Stimulated activated CD4-positive, alpha-beta T cell treated with anti-CD3 and anti-CD28 coated beads, Interleukin-2, amount 100 ng/mL, for 24 hours (primary cell): ENCODE measurements around the gene WDPCP.
"Not testable (repeated sequence)": the region's sequence is repeated elsewhere in the genome, so short reads cannot be mapped to it uniquely, and the experiment has no call there.

Source experiments
- DNase-seq, 2 donors: peaks; one replicate each; pipeline ENCODE4 v3.0.0-alpha.2; 2020

WDPCP gene

DNA sequence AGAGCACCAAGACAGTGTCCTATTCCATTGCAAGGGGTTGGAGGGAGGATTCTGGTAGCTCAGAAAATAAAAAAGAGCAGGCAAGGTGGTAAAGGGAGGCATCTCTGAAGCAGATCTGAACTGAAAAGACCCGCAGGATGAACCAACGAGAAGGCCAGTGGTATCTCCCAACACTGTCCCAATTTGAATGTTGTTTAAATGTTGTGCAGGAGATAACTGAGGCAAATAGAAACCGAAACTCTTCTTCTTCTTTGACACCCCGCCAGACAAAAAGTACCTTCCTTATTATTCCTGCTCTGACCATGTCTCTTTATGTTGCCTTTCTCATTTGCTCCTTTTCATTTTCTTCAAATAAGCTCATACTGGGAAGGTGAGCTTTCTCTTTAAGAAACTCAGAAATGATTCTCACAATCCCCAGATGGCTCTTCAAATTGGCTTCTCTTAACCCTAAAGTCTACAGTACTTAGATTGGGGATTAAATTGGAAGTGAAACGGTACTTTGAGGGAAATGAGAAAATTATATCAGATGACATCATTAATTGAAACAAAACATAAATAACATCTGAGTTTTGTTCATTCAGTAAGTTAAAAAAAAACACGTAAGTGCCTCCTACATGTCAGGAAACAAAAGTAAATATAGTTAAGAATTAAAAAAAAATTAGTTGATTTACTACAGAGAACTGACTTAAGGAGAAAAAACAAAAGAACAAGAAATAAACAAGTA is 143.6 kb downstream of the WDPCP start:
- DNase-seq, result no peak

DNA sequence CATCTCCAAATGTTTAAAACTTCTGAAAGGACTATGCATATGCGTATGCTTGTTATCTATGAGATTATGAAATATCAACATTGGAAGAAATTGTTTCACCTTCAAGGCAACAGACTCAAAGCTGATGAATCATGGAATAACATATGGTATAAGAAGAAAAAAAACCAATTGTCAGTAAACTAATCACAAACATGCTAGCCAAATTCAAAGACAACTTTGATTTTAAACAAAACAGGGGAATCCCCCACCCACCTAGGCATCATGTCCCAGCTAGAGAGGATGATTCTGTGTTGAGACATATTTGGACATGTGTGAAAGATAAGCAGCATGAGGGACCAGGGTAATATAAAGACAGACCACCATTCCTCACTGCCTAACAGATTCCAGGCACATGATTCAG is 147.7 kb downstream of the WDPCP start:
- no peak for DNase-seq

DNA sequence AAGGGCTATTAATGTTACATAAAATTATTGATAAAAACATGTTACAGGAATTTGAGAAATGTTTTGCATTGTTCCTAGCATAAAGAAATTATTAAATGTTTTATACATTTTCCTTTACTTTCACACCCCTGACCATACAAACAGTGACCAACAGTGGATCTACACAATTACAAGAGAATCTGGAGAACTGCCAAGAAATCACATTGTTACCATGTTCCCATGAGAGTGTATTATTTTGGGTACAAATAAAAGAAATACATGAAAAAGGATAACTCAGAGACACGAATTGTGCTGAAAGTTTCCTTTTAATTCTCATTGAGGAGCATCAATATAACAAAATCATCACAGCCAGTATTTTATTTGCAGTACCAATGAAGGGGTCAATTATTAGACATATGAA is 150.1 kb downstream of the WDPCP start:
- no peak for DNase-seq

DNA sequence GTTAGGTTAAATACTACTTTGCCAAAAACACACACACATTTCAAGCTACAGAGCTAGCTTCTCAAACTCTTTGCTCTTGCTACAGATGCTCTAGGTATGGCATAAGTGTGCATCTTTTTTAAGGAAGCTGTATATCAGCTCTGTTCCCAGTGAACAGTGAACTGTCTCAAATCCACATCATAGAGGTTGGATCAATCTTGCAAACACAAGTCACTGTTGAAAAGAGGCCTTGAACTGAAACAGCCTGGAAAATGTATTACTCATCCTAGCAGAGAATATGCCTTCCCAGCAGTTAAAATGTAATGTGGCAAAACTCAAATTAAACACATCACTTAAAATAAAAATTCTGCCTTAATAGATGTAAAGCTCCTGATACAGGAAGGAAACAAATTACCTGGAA is 151.8 kb downstream of the WDPCP start:
- no peak for DNase-seq

DNA sequence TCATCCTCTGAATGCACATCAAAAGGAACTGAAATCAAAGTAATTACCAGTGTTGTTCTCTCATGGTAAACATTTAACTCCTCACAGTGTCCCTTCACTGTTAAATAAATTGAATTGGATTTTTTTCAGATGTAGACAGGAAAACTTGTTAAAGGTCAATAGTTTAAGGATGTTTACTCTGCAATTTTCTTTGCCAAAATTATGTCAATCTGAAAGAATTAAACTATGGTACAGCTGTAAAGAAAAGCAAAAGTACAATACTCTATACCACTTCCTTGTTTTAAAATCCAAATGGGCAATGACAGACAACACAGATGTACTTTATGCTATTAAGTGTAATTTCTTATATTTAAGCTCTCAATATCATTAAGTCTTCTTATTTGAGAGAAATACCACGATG is 153.2 kb downstream of the WDPCP start:
- no peak for DNase-seq

DNA sequence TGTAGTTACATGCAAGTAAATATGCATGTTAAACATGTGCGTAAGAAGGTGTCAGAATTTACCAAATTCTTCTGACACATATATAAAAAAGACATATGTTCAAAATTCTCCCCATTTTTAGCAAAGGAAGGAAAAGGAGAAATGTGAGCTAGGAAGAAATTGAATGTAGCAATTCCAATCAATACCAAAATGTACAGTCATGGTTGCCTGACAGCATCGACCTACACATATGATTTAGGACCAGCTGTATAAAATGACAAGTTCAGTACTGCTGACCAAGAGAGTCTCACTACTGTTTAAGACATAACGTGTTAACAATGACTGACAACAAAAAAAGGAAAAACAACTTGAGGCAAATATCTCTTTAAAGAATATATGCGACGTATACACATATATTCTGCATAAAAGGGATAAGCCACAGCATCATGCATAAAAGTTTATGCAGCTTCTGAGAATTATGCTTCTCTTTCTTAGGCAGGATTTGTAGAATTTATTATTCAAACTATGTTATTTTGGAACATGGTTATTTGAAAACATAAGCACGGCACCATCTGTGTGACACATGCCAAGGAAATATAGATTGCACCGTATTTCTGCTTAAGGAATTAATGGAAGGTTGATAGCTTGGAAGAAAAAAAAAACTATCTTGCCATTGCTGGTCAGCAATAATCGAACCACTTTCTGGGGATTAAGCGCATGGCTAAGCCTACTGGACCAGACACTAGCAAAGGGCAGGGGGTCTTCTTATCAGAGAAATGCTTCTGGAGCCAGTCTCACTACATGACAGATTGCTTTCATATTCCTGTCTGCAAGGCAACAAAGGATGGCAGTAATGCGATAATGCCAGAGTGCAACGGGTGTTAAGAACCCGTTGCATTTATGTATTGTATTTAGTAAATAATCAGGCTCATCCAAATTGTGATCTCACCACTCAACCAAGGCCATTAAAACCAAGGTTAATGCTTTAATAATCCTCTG is 154.0 kb downstream of the WDPCP start:
- no peak for DNase-seq

DNA sequence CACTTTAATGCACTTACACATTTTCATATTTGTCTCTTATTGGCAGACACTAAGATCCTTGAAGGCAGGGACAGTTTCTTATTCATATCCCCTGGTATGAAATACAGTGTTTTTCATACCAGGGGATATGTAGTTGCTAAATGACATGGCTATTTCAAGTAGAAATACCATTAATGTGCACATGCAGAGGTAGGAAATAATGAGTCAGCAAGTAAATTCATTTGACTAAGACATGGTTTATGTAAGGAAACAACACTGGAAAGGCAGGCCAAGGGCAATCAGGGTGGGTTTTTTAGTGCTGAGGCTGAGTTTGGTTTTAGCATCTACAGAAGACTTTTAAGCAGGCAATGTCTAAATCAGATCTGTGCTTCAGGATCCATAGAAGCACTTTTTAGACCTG is 155.9 kb downstream of the WDPCP start:
- DNase-seq, result no peak

DNA sequence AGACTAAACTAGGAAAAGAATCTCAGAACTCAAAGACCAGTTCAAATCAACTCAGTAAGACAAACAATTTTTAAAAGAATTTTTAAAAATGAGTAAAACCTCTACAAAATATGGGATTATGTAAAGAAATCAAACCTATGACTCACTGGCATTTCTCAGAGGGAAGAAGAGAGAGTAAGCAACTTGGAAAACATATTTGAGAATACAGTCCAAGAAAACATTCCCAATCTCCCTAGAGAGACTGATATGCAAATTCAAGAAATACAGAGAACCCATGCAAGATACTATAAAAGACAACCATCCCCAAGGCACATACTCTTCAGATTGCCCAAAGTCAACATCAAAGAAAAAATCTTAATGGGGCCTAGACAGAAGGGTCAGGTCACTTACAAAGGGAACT is 162.7 kb downstream of the WDPCP start:
- no peak for DNase-seq

DNA sequence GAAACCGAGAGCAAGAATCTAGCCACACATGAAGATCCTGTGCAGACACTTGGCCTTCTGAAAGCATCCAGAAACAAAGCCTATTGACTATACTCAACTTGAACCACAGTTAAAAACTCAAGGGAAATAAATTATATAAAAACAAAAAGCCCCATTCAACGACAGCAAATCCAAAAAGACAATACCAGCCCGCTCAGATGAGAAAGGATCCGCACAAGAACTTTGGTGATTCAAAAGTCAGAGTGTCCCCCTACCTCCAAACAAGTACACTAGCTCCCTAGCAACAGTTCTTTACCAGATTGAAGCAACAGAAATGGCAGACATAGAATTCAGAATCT is 163.2 kb downstream of the WDPCP start:
- no peak for DNase-seq

DNA sequence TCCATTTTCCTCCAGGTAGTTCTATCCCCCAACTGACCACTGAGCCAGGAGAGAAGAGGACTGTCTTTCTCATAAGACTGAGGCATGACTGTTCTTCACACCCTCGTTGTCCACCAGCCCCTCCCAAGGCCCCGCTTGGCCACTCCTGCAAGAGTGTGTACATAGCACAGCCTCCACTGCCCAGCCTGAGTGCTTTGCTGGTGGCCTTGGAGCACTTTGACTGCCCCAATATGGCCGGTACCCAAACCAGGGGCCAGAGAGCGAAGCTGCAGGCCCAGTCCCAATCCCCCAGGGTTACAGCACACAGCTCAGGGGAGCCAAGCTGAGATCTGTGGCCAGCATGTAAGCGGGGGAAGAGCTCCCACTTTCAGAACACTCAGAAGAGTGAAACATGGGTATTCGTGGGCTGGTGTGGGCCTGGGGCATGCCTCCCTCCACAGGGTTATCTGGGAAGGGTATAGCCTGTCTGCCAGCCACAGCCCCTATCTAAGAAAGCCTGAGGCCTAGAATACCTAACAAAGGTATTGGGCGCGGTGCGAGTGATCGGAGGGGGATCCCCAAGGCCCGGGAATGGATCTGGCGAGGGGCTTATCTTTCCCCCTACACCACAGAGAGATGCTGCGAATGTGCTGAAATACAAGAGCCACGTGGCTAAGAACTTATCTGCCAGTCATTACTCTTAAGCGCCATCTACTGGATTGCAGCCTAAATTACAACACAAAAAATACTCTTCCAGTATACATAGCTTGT is 163.8 kb downstream of the WDPCP start:
- DNase-seq, result no peak

DNA sequence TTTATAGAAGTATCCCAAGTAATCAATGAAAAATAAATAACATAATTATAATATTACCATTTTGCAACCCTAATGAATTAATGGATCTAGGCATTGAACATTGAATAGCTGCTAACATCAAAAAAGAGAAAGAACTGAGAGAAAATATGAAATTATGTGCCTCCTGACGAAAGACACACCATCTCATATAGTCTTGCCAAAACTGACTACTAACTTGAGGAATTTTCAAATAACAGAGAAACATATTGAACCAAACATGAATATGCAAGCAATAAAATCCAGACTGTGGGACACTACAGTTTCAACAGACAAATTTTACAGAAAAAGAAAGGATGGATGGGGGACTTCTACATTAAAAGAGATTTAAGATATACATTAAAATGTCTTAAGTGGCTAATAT is 165.7 kb downstream of the WDPCP start:
- DNase-seq, result no peak

DNA sequence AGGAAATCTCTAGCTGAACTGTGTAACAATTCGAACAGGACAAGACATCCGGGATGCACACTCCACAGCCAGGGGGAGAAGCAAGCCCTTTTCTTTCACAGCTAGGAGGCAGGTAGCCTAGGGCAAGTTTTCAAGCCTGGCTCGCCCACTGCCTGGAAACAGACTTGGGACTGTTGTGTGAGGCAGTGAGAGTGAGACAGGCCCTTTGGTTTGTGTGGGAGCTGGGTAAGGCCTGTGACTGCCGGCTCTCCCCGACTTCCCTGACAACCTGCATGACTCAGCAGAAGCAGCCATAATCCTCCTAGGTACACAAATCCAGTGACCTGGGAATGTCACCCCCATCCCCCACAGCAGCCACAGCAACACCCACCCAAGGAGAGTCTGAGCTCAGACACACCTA is 179.7 kb downstream of the WDPCP start:
- DNase-seq, result no peak

DNA sequence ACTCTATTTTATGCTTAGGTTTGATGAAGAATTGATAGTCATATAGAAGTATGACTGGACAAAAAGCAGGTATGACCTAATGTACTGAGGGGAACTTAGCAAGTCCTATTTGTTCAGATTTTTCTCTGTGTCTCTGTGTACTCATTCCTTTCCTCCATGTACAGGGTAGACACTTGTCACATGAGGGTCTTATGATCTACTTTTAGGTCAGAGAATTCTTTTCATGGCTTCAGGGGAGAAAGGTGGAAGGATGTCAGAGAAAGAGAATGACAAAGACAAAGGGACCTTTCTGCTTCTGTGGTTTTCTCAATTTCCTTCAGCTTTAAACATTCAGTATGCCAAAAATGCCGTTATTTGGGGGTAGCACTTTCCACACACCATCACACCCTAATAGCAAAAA is 181.6 kb downstream of the WDPCP start:
- DNase-seq, result no peak

DNA sequence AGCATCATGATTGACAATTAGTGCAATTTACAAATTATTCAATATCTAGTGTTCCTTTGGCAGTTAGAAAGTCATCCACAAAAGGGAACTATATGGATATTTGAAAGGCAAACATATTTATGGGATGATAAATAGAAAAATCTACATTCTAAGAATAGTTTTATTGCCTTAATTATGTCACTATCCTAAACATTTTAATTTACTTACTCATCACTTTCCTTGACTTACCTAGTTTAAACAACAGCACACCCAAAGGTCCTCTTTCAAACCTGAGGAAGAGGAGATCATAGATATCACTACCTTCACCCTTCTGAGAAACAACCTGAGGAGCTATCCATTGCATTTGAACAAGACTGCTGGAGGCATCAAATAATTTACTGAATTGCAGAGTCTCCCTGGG is 184.5 kb downstream of the WDPCP start:
- DNase-seq, result no peak

DNA sequence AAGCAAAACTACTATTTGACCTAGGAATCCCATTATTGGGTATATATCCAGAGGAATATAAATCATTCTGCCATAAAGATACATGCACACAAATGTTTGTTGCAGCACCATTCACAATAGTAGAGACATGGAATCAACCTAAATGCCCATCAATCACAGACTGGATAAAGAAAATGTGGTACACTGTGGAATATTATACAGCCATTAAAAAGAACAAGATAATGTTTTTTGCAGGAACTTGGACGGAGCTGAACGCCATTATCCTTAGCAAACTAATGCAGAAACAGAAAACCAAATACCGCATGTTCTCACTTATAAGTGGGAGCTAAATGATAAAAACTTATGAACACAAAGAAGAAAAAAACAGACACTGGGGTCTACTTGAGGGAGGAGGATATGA is 185.4 kb downstream of the WDPCP start:
- DNase-seq, result not testable (repeated sequence)

DNA sequence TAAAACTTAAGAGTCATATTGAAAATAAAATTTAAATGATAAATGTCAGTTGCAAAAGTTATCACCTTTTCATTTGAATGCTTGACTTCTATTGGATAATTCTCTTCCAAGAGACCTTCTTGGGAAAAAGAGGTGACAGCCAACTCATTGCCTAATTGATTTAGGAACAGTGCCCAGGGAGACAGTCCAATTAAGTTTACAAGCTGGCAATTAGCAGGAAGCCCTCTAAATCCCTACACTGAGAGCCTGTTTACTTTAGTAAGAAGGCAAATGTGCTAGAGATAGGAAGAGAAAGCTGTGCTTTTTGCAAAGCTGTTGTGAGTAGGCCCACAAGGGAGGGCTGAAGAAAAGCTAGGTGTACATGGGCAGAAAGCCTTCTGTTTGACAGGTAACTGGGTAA is 189.1 kb downstream of the WDPCP start:
- no peak for DNase-seq

DNA sequence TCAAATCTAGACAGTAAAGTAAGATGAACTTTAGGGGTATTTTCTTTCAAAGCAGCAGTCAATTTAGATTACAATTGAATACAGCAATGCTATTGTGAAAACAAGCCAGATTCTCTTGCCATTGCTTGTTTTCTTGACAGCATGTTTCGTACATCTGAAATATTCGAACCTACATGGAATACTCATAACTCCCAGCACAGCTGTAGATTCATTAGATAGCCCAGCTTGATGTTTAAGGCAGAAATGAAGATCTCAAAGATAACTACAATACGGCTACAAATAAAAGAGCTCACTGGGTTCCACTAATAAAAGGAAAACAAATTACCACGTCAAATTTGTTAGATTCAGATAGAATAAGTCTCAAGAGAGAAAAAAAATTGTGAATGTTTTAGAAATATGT is 208.8 kb downstream of the WDPCP start:
- DNase-seq, result no peak

DNA sequence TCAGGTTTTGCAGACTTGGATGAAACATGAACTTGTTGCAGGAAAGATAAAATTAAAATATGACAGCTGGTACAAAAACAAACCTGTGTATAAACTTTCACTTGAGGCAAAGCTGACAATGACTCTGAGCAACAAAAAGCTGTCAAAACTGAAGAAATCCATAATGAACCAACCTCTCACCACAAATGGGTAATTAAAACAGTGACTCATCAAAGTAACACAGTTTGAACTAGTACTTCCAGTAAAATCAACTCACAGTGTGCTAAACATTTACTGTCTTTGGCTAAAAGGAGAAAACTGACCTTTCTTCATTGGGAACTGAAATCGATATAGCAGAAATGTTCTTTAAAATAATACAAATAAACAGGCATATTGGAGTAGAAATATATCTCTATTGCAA is 209.7 kb downstream of the WDPCP start:
- no peak for DNase-seq

DNA sequence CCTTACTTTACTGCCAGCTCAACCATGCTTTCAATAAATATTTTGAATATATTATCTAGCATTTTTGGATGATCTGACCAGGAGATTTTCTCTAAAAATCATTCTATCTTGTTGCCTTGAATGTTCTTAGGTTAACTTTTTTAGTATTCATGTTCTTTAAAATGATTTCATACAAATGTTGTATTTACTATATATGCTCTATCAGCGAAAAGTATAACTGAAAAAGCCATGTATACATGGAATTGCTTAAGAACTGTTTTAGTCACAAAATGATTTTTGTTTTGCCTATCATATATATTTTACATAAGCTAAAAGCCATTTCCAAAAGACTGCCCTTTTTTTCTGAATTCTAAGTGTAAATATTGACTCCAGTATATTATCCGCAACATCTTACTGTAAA is 213.9 kb downstream of the WDPCP start:
- no peak for DNase-seq

DNA sequence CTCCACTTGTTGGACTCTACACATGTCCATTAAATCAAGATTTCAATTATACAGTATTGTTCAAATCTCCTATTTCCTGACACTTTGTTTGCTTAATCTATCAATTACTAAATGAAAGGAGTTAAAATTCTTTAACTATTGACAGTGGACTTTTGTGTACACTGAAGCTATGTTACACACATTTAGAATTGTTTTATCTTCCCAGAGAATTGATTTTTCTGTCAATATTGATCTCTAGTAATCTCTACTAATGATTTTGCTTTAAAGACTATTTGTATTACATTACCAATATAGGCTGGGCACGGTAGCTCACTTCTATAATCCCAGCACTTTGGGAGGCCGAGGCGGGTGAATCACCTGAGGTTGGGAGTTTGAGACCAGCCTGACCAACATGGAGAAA is 215.7 kb downstream of the WDPCP start:
- no peak for DNase-seq

DNA sequence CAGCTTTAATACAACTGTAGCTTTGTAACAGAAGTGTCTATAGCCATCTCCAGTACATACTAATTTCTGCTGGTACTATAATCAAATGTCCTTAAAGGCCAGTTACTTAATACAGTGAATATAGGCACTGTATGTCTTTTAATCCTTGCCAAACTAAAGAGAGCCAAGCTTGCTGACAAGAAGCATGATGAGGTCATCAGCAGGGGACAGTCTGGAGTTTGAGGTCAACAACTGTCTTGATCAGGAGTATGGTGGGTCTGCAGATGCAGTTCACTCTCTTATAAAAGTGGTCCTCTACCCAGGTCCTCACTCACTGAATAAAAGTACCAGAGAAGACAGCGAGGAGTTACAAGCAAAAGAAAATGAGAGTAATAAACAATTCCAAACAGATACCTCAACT is 219.1 kb downstream of the WDPCP start:
- DNase-seq, result no peak

DNA sequence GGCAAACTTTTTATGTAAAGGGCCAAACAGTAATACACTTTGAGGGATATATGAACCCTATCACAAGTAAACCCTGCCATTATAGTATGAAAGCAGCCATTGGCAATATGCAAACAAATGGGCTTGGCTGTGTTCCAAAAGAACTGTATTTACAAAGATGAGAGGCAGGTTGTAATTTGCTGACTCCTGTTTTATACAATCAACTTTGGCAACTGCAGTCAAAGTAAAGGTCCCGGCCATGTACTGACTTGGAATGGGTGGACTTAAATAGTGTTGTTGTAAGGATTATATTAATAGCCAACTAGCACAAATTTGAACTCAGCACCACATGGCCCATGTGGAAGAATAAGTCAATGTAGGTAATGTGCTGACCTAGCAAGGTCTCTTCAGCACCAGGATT is 223.4 kb downstream of the WDPCP start:
- DNase-seq, result no peak

DNA sequence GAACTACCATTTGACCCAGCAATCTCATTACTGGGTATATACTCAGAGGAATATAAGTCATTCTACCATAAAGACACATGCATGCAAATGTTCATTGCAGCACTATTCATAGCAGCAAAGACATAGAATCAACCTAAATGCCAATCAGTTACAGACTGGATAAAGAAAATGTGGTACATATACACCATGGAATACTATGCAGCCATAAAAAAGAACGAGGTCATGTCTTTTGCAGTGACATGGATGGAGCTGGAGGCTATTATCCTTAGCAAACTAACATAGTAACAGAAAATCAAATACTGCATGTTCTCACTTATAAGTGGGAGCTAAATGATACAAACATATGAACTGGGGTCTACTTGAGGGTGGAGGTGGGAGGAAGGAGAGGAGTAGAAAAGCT is 230.6 kb downstream of the WDPCP start:
- DNase-seq, result not testable (repeated sequence)

DNA sequence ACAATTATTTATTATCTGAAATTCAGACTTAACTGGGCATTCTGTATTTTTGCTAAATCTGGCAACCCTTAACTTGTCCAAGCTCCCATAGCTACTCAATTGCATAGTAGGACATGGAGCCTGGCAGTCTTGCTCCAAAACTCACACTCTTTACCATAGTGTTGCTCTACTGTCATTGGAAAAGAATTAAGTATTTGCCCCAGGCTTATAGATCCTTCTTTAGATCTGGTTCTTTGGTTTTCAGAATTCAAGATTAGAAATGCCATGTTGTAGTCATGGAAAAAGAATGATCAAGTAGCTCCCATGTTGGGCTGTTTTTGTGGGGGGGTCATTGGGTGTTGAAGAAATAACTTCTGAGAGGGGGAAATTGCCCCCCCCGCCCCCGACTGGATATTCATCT is 240.9 kb downstream of the WDPCP start:
- no peak for DNase-seq
